OCI-LY1 (cell line): ENCODE data around the gene KCNJ1.

Source experiments
- CTCF ChIP-seq: fragments of 200-600 bp; sonication (generic), shearing (Covaris generic); IDR thresholded peaks from 2 replicates; pipeline ENCODE4 v1.5.1; 2017; ENCODE audit warnings: mild to moderate bottlenecking, antibody characterized with exemption, low read length, moderate library complexity, mixed read lengths
- EZH2 ChIP-seq: fragments of 200-600 bp; sonication (generic), shearing (Covaris generic); IDR thresholded peaks from 2 replicates; pipeline ENCODE4 v1.8.0; 2017; ENCODE audit warnings: borderline replicate concordance, mixed run types, mild to moderate bottlenecking, antibody characterized with exemption, low read length, moderate library complexity, mixed read lengths

- no peak for TF ChIP-seq EZH2
- TF ChIP-seq CTCF, result no peak
Observed at GRCh38 chr11:128845334-128845780, 21.7 kb downstream of the KCNJ1 start.
